ENCODE measurements around the gene LCNL1. TPM values are rescaled to one million over a fixed set of nuclear protein-coding genes. Genes with fewer than 3 reads are reported as not detected.

The LCNL1 gene
- total RNA-seq, 1 donor from 2014 or later, result not detected

DNA sequence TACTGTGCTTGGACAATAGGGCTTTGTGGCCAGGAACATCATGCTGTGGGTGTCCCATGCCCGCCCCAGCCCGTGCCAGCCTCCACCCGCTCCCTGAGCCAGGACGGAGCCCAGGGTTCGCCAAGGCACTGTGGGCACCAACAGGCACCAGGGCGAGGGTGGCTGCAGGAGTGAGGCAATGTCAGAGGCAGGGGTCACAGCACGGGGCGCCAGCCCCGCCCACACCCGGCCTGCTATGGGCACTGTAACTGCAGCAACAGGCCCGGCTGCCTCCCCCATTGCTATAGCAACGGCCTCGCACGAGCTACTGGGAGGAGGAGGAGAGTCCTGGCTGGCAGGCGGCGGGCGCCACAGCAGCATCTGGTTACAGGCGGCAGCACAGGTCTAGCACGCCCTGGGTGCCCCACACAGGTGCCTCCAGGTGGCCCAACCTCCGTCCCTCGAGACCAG lies 42.7 kb downstream of the LCNL1 start:
- Histone ChIP-seq H3K27me3 (peaks cover 24% of the 10 kb centered on the region), H3K36me3 (no peaks in the 10 kb centered on the region), H3K4me2 (no peak overlapping the region), H3K27ac (no peak overlapping the region), H3F3A (ENCODE audit: low read depth) (peaks cover 30% of the 10 kb centered on the region), H2AFZ (replicated peaks) (no peak overlapping the region), H3K79me2 (ENCODE audit: low read depth) (no peaks in the 10 kb centered on the region), H4K20me1 (ENCODE audit: low read depth) (peaks cover 13% of the 10 kb centered on the region), H3K4me1 (peaks cover 24% of the 10 kb centered on the region), H3K9me3 (ENCODE audit: low read depth) (no peaks in the 10 kb centered on the region), H3K4me3 (no peak overlapping the region), H3K9ac (no peak overlapping the region)
- no peak for TF ChIP-seq EZH2phosphoT487 (IDR thresholded peaks at IDR 0.05)
- TF ChIP-seq EZH2 (IDR thresholded peaks at IDR 0.05), result no peak
- TF ChIP-seq, protein P1, sequence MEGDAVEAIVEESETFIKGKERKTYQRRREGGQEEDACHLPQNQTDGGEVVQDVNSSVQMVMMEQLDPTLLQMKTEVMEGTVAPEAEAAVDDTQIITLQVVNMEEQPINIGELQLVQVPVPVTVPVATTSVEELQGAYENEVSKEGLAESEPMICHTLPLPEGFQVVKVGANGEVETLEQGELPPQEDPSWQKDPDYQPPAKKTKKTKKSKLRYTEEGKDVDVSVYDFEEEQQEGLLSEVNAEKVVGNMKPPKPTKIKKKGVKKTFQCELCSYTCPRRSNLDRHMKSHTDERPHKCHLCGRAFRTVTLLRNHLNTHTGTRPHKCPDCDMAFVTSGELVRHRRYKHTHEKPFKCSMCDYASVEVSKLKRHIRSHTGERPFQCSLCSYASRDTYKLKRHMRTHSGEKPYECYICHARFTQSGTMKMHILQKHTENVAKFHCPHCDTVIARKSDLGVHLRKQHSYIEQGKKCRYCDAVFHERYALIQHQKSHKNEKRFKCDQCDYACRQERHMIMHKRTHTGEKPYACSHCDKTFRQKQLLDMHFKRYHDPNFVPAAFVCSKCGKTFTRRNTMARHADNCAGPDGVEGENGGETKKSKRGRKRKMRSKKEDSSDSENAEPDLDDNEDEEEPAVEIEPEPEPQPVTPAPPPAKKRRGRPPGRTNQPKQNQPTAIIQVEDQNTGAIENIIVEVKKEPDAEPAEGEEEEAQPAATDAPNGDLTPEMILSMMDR (IDR thresholded peaks at IDR 0.05), result no peak
- Mint-ChIP-seq H3K27me3 (ENCODE audit: insufficient read depth, low read depth) (peaks cover 3% of the 10 kb centered on the region), H3K36me3 (no peaks in the 10 kb centered on the region), H3K4me1 (peaks cover 12% of the 10 kb centered on the region), H3K4me3 (no peak overlapping the region), H3K9me3 (no peaks in the 10 kb centered on the region), H3K27ac (no peak overlapping the region)
- peak; percentile 43 for DNase-seq (ENCODE audit: low spot score)

GRCh38 chr9:137026384-137026783 lies 43.6 kb downstream of the LCNL1 start:
- no peak overlapping the region for H3K4me2 ChIP-seq
- H3K27ac Mint-ChIP-seq, result no peak overlapping the region
- H3K27me3 ChIP-seq, result peaks cover 24% of the 10 kb centered on the region
- peaks cover 3% of the 10 kb centered on the region for H3K27me3 Mint-ChIP-seq (ENCODE audit: insufficient read depth, low read depth)
- H3K9me3 ChIP-seq (ENCODE audit: low read depth), result no peaks in the 10 kb centered on the region
- H3K4me3 ChIP-seq, result no peak overlapping the region
- H3K79me2 ChIP-seq (ENCODE audit: low read depth), result no peaks in the 10 kb centered on the region
- no peak overlapping the region for H3K27ac ChIP-seq
- TF ChIP-seq EZH2phosphoT487 (IDR thresholded peaks at IDR 0.05) (no peak), EZH2 (IDR thresholded peaks at IDR 0.05) (no peak)
- TF ChIP-seq, protein P1 (IDR thresholded peaks at IDR 0.05), result no peak
- H3K4me1 ChIP-seq, result peaks cover 24% of the 10 kb centered on the region
- no peak for DNase-seq (ENCODE audit: low spot score)
- no peak overlapping the region for H3K9ac ChIP-seq
- peaks cover 30% of the 10 kb centered on the region for H3F3A ChIP-seq (ENCODE audit: low read depth)
- H3K4me3 Mint-ChIP-seq, result peak overlapping the region; percentile 68
- no peaks in the 10 kb centered on the region for H3K36me3 Mint-ChIP-seq
- no peaks in the 10 kb centered on the region for H3K9me3 Mint-ChIP-seq
- no peaks in the 10 kb centered on the region for H3K36me3 ChIP-seq
- peaks cover 13% of the 10 kb centered on the region for H4K20me1 ChIP-seq (ENCODE audit: low read depth)
- H2AFZ ChIP-seq (replicated peaks), result no peak overlapping the region
- peaks cover 12% of the 10 kb centered on the region for H3K4me1 Mint-ChIP-seq

- no peak overlapping the region for H3K27ac ChIP-seq
Observed at GRCh38 chr9:137026828-137027227, 44.0 kb downstream of the LCNL1 start.

More at GRCh38 chr9:137026828-137027227, 44.0 kb downstream of the LCNL1 start:
- peak overlapping the region; percentile 99 for H3K4me2 ChIP-seq
- TF ChIP-seq, protein P1 (IDR thresholded peaks at IDR 0.05), result no peak
- TF ChIP-seq EZH2 (IDR thresholded peaks at IDR 0.05), result no peak
- TF ChIP-seq EZH2phosphoT487 (IDR thresholded peaks at IDR 0.05), result no peak
- no peak overlapping the region for H2AFZ ChIP-seq (replicated peaks)
- peaks cover 30% of the 10 kb centered on the region for H3F3A ChIP-seq (ENCODE audit: low read depth)
- no peak overlapping the region for H3K9ac ChIP-seq
- no peaks in the 10 kb centered on the region for H3K79me2 ChIP-seq (ENCODE audit: low read depth)
- no peaks in the 10 kb centered on the region for H3K9me3 ChIP-seq (ENCODE audit: low read depth)
- Mint-ChIP-seq H3K27ac (no peak overlapping the region), H3K9me3 (no peaks in the 10 kb centered on the region), H3K36me3 (no peaks in the 10 kb centered on the region), H3K4me1 (peaks cover 12% of the 10 kb centered on the region), H3K4me3 (peak overlapping the region; percentile 91), H3K27me3 (ENCODE audit: insufficient read depth, low read depth) (peaks cover 3% of the 10 kb centered on the region)
- peaks cover 13% of the 10 kb centered on the region for H4K20me1 ChIP-seq (ENCODE audit: low read depth)
- H3K4me1 ChIP-seq, result peaks cover 24% of the 10 kb centered on the region
- no peak overlapping the region for H3K4me3 ChIP-seq
- DNase-seq (ENCODE audit: low spot score), result no peak
- H3K27me3 ChIP-seq, result peaks cover 24% of the 10 kb centered on the region
- H3K36me3 ChIP-seq, result no peaks in the 10 kb centered on the region
